Natural killer cell (primary cell): ENCODE results near the gene INPP4B. TPM values are rescaled to one million over a fixed set of nuclear protein-coding genes. Genes with fewer than 3 reads are reported as not detected.

ENCODE experiments used
- ATAC-seq, 3 donors: fragments of 150-1000 bp in 2 of 3; fragments of 200-7000 bp in 1 of 3; cut with Tn5 transposase; 1 replicate in 1 of 3; 2 replicates in 2 of 3; pipeline ENCODE4 v1.10.0; 2021; ENCODE audit warnings: mild to moderate bottlenecking in 2 of 3, moderate library complexity in 2 of 3
- DNase-seq, 2 donors: peaks; one replicate each; pipeline versions ENCODE4 v3.0.0 to v3.0.0-alpha.2; 2013 to 2021; ENCODE audit warnings: mixed read lengths in 1 of 2
- H3K27ac ChIP-seq: one replicate; pipeline ENCODE4 v1.5.1; 2013; ENCODE audit warnings: mild to moderate bottlenecking, low read length
- H3K27me3 ChIP-seq: one replicate; pipeline ENCODE4 v1.6.1; 2013; ENCODE audit warnings: low read length; ENCODE audit not compliant: control insufficient read depth, insufficient read depth
- H3K36me3 ChIP-seq: one replicate; pipeline ENCODE4 v1.6.1; 2013; ENCODE audit warnings: low read length; ENCODE audit not compliant: control insufficient read depth, insufficient read depth
- H3K4me1 ChIP-seq: one replicate; pipeline ENCODE4 v1.6.1; 2013; ENCODE audit warnings: low read length; ENCODE audit not compliant: control insufficient read depth, insufficient read depth
- H3K4me3 ChIP-seq: one replicate; pipeline ENCODE4 v1.5.1; 2013; ENCODE audit warnings: low read length
- H3K9me3 ChIP-seq: one replicate; pipeline ENCODE4 v1.6.1; 2013; ENCODE audit warnings: low read length; ENCODE audit not compliant: control insufficient read depth, insufficient read depth
- H3K27ac Mint-ChIP-seq, 2 donors: one replicate each; pipeline ENCODE4 v1.8.0; 2022; ENCODE audit warnings: mild to moderate bottlenecking in 2 of 2, mixed read lengths in 2 of 2, moderate library complexity in 1 of 2
- H3K27me3 Mint-ChIP-seq, 2 donors: one replicate each; pipeline ENCODE4 v1.8.0; 2022; ENCODE audit warnings: low read depth in 2 of 2, mixed read lengths in 2 of 2
- H3K36me3 Mint-ChIP-seq: one replicate; pipeline ENCODE4 v1.8.0; 2022; ENCODE audit warnings: mixed read lengths
- H3K4me1 Mint-ChIP-seq, 2 donors: one replicate each; pipeline ENCODE4 v1.8.0; 2022; ENCODE audit warnings: mixed read lengths in 2 of 2
- H3K4me3 Mint-ChIP-seq: one replicate; pipeline ENCODE4 v1.8.0; 2022; ENCODE audit warnings: mild to moderate bottlenecking, moderate library complexity, mixed read lengths
- H3K9me3 Mint-ChIP-seq, 2 donors: one replicate each; pipeline ENCODE4 v1.8.0; 2022; ENCODE audit warnings: mixed read lengths in 2 of 2
- WGBS: methylation state at CpG from one replicate; pipeline ENCODE4 v1.1.7; 2013; ENCODE audit warnings: missing lambda C conversion rate; ENCODE audit not compliant: insufficient coverage; 5-methylcytosine and 5-hydroxymethylcytosine counted together
- intact Hi-C: fragments of 100-400 bp; cut with micrococcal nuclease; formaldehyde crosslinking; loops from one replicate; pipeline ENCODE4 v1.14.2; 2022
- total RNA-seq, 4 donors: library from RNA; stranded (reverse); fragments of 120-200 nt in 1 of 4; gene quantifications; one replicate each; pipeline versions ENCODE4 v1.2.3 to v1.2.4, GENCODE V29; 2013 to 2022
- TF ChIP-seq, protein P1 (sequence below): fragments of 200-600 bp; IDR thresholded peaks from one replicate; pipeline ENCODE4 v1.8.0; 2022; ENCODE audit warnings: antibody characterized with exemption

The INPP4B gene
- total RNA-seq, 3 donors from 2014 or later (not counting 1 experiment from before 2014, with no cell fraction given) = 2.4 to 6.2 (median 4.5) TPM

DNA sequence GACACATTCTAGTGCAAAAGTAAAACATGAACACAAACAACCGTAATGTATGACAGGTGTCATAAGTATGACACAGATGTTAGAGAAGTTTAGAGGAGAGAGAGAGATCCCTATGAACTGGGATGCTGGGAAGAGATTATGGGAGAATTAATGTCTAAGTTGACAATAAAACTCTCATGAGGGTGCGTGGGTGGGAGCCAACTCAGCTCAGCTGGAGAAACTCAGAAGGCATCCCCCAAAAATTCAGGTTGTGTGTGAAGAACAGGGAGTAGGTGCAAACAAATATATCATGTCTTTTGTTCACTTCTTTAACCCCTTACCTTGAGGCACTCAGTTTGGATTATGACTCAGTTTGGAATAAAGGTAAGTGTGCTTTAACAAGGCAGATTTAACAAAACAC, 484.1 kb downstream of the INPP4B start:
- Histone ChIP-seq H3K36me3 (no peaks in the 10 kb centered on the region), H3K9me3 (no peaks in the 10 kb centered on the region), H3K4me3 (no peak overlapping the region), H3K27me3 (no peaks in the 10 kb centered on the region), H3K27ac (no peak overlapping the region), H3K4me1 (no peaks in the 10 kb centered on the region)
- TF ChIP-seq, protein P1, sequence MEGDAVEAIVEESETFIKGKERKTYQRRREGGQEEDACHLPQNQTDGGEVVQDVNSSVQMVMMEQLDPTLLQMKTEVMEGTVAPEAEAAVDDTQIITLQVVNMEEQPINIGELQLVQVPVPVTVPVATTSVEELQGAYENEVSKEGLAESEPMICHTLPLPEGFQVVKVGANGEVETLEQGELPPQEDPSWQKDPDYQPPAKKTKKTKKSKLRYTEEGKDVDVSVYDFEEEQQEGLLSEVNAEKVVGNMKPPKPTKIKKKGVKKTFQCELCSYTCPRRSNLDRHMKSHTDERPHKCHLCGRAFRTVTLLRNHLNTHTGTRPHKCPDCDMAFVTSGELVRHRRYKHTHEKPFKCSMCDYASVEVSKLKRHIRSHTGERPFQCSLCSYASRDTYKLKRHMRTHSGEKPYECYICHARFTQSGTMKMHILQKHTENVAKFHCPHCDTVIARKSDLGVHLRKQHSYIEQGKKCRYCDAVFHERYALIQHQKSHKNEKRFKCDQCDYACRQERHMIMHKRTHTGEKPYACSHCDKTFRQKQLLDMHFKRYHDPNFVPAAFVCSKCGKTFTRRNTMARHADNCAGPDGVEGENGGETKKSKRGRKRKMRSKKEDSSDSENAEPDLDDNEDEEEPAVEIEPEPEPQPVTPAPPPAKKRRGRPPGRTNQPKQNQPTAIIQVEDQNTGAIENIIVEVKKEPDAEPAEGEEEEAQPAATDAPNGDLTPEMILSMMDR = no peak
- no peak overlapping the region for H3K27ac Mint-ChIP-seq
- no peak overlapping the region for H3K4me3 Mint-ChIP-seq
- DNase-seq (no peak), ATAC-seq (no peak)
- peaks cover 2% of the 10 kb centered on the region in 2 donors for H3K9me3 Mint-ChIP-seq
- WGBS = 96% methylated on average over 2 of the region's 2 CpGs
- H3K27me3 Mint-ChIP-seq = no peaks in the 10 kb centered on the region
- H3K4me1 Mint-ChIP-seq = no peaks in the 10 kb centered on the region
- H3K36me3 Mint-ChIP-seq = no peaks in the 10 kb centered on the region
- intact Hi-C loops = no loop called here

DNA sequence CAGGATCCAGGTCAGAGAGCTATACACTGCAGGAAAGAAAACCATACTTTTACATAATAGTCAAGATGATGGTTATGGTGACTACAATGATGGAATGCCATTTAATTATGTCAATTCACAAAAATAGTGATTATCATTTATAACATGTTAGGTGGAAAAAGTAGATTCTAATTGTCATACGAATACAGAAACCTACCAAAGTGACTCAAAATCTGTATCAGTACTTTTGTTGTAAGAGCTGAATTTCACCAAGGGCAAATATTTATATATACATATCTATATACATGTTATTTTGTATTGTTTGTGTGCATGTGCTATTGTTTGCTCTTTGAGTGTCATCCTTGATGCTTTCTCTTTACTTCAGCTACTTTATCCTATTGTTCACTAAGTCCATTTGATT, 485.4 kb downstream of the INPP4B start:
- ATAC-seq (no peak), DNase-seq (no peak)
- H3K4me3 Mint-ChIP-seq = no peak overlapping the region
- no peaks in the 10 kb centered on the region for H3K36me3 Mint-ChIP-seq
- H3K27ac ChIP-seq = no peak overlapping the region
- peaks cover 2% of the 10 kb centered on the region in 2 donors for H3K9me3 Mint-ChIP-seq
- no peaks in the 10 kb centered on the region for H3K27me3 ChIP-seq
- WGBS = no CpG with 5 or more reads among the region's 1 CpG
- peaks cover 9 to 12% of the 10 kb centered on the region in 2 donors for H3K4me1 Mint-ChIP-seq
- peaks cover 8% of the 10 kb centered on the region for H3K4me1 ChIP-seq
- intact Hi-C loops = no loop called here
- H3K36me3 ChIP-seq = no peaks in the 10 kb centered on the region
- H3K27me3 Mint-ChIP-seq = no peaks in the 10 kb centered on the region
- no peak overlapping the region for H3K4me3 ChIP-seq
- TF ChIP-seq, protein P1 = no peak
- H3K9me3 ChIP-seq = no peaks in the 10 kb centered on the region
- H3K27ac Mint-ChIP-seq = no peak overlapping the region

DNA sequence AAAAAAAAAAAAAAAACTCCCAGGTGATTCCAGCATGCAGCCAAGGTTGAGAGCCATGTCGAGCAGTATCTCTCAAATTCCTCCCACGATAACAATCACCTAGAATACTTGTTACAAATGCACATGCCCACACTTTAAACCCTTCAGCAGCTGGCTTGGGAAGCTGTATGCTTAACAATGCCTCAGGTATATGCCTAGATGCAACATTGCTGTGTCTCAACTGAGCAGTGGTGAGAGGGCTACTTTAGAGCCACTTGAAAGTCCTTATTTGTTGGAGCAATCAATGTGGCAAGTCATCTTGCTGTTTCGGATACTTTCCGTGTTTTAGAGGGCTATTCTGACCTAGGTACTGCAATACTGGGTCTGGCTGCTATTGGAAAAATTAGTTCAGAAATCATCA, 487.4 kb downstream of the INPP4B start:
- no peak overlapping the region for H3K27ac Mint-ChIP-seq
- no peak overlapping the region for H3K27ac ChIP-seq
- no peaks in the 10 kb centered on the region for H3K27me3 ChIP-seq
- intact Hi-C loops = loop anchor here (10.0 kb wide), 1 partner anchor 1126 kb away; no protein-coding TSS in a partner anchor
- DNase-seq = no peak
- WGBS = 91% methylated on average over 4 of the region's 4 CpGs
- H3K36me3 ChIP-seq = no peaks in the 10 kb centered on the region
- H3K36me3 Mint-ChIP-seq = no peaks in the 10 kb centered on the region
- no peak for ATAC-seq
- H3K9me3 Mint-ChIP-seq = peaks cover 2% of the 10 kb centered on the region in 2 donors
- H3K4me3 Mint-ChIP-seq = no peak overlapping the region
- H3K9me3 ChIP-seq = no peaks in the 10 kb centered on the region
- H3K4me1 Mint-ChIP-seq = peaks cover 23 to 25% of the 10 kb centered on the region in 2 donors
- no peaks in the 10 kb centered on the region for H3K27me3 Mint-ChIP-seq
- peaks cover 13% of the 10 kb centered on the region for H3K4me1 ChIP-seq
- no peak overlapping the region for H3K4me3 ChIP-seq
- TF ChIP-seq, protein P1 = no peak

DNA sequence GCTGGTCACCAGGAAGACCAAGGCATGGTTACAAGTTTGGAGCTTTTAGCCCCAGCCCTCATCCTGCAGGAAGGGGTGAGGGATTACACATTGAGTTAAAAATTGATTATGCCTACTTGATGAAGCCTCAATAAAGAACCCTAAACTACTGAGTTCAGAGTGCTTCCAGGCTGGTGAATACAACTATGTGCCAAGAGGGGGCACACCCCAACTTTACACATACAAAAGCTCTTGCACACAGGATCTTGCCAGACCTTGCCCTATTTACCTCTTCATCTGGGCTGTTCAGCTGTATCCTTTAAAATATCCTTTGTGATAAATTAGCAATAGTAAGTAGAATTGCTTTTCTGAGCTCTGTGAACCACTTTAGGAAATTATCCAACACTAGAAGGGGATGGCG, 489.3 kb downstream of the INPP4B start:
- H3K27me3 Mint-ChIP-seq = no peaks in the 10 kb centered on the region
- Histone ChIP-seq H3K36me3 (no peaks in the 10 kb centered on the region), H3K27ac (peak overlapping the region; percentile 14), H3K4me3 (no peak overlapping the region), H3K4me1 (peaks cover 13% of the 10 kb centered on the region), H3K9me3 (no peaks in the 10 kb centered on the region), H3K27me3 (no peaks in the 10 kb centered on the region)
- TF ChIP-seq, protein P1 = no peak
- WGBS = 100% methylated on average over 1 of the region's 1 CpG
- H3K9me3 Mint-ChIP-seq = peaks cover under 1 to 1% of the 10 kb centered on the region in 2 donors
- H3K27ac Mint-ChIP-seq = no peak overlapping the region
- peaks cover 23 to 25% of the 10 kb centered on the region in 2 donors for H3K4me1 Mint-ChIP-seq
- DNase-seq = peak in 1 of 2 donors; percentile 57
- no peak for ATAC-seq
- H3K36me3 Mint-ChIP-seq = no peaks in the 10 kb centered on the region
- intact Hi-C loops = loop anchor here (10.0 kb wide), 1 partner anchor 1128 kb away; no protein-coding TSS in a partner anchor
- no peak overlapping the region for H3K4me3 Mint-ChIP-seq
